Measurements from ENCODE around the gene VHLL. TPM values are rescaled to one million over a fixed set of nuclear protein-coding genes. Genes with fewer than 3 reads are reported as not detected.
A peak's percentile ranks its signal among the peaks of the same experiment; 100 is the strongest.

The VHLL gene
- total RNA-seq, 1 donor: not detected

- H3K4me3 ChIP-seq (ENCODE audit: low read depth, low read length): no peak overlapping the region
- no peak for TF ChIP-seq CTCF (IDR thresholded peaks at IDR 0.05; ENCODE audit: insufficient read depth, low read depth, low read length)
- DNase-seq (ENCODE audit: low read depth): peak; percentile 58
These were observed 22.6 kb downstream of the VHLL start for GRCh38 chr1:156276532-156276931.

- TF ChIP-seq CTCF (IDR thresholded peaks at IDR 0.05; ENCODE audit: insufficient read depth, low read depth, low read length): no peak
- no peak for DNase-seq (ENCODE audit: low read depth)
- no peak overlapping the region for H3K4me3 ChIP-seq (ENCODE audit: low read depth, low read length)
These were observed 28.8 kb downstream of the VHLL start for GRCh38 chr1:156270314-156270713.

- DNase-seq (ENCODE audit: low read depth): no peak
- no peak overlapping the region for H3K4me3 ChIP-seq (ENCODE audit: low read depth, low read length)
- TF ChIP-seq CTCF (IDR thresholded peaks at IDR 0.05; ENCODE audit: insufficient read depth, low read depth, low read length): no peak
These were observed 30.8 kb downstream of the VHLL start for GRCh38 chr1:156268336-156268735.

GRCh38 chr1:156266051-156266450 is 33.1 kb downstream of the VHLL start:
- H3K4me3 ChIP-seq (ENCODE audit: low read depth, low read length): no peak overlapping the region
- DNase-seq (ENCODE audit: low read depth): no peak
- TF ChIP-seq CTCF (IDR thresholded peaks at IDR 0.05; ENCODE audit: insufficient read depth, low read depth, low read length): no peak

- H3K4me3 ChIP-seq (ENCODE audit: low read depth, low read length): no peak overlapping the region
- TF ChIP-seq CTCF (IDR thresholded peaks at IDR 0.05; ENCODE audit: insufficient read depth, low read depth, low read length): no peak
- no peak for DNase-seq (ENCODE audit: low read depth)
These were observed 35.8 kb downstream of the VHLL start for GRCh38 chr1:156263288-156263655.

GRCh38 chr1:156262461-156263287 is 36.4 kb downstream of the VHLL start:
- no peak overlapping the region for H3K4me3 ChIP-seq (ENCODE audit: low read depth, low read length)
- DNase-seq (ENCODE audit: low read depth): peak; percentile 44
- no peak for TF ChIP-seq CTCF (IDR thresholded peaks at IDR 0.05; ENCODE audit: insufficient read depth, low read depth, low read length)

GRCh38 chr1:156260896-156261295 is 38.2 kb downstream of the VHLL start:
- H3K4me3 ChIP-seq (ENCODE audit: low read depth, low read length): no peak overlapping the region
- DNase-seq (ENCODE audit: low read depth): no peak
- no peak for TF ChIP-seq CTCF (IDR thresholded peaks at IDR 0.05; ENCODE audit: insufficient read depth, low read depth, low read length)
